GM18519 (cell line): ENCODE results near the gene GBF1.

ENCODE experiments used
- ATAC-seq: cut with Tn5 transposase; IDR thresholded peaks from one replicate; pipeline ENCODE4 v1.9.1; 2021; ENCODE audit warnings: mild to moderate bottlenecking, moderate library complexity; ENCODE audit not compliant: unreplicated experiment, low FRiP score

Gene GBF1

DNA sequence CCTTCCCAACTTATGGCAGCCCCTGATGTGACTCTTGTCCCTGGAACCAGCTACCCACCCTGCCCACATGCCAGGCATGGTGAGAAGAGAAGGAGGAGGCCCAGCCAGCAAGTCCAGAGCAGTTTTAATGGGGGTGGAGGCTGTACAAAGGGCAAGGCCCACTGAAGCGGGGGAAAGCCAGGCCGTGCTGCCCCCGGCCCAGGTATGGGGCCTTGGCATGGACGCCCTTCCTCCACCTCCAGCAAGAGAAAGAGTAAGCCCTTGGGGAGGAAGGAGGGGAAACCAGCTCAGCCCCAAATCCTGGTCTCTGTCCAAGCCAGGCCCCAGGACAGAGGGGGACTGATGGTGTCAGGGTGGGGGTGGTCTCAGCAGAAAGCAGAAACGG lies 157.2 kb downstream of the GBF1 start:
- no peak for ATAC-seq

DNA sequence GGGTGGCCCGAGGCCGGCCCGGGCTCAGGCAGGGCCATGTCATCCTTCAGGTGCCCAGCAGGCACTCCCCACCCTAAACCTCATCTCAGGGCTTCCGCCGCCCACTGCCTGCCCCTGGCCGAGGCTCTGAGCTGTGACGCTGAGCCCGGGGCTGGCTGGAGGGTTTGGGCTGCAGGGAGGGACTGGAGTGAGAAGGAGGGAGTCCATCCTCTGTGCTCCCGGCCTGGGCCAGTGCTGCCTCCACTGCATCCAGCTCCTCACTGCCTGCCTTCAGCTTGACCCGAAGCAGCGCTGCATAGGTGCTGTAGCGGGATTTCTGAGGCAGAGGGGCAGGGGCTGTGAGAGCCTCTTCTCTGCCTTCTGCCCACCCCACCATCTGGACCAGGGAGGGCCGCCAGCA lies 157.8 kb downstream of the GBF1 start:
- ATAC-seq: no peak

DNA sequence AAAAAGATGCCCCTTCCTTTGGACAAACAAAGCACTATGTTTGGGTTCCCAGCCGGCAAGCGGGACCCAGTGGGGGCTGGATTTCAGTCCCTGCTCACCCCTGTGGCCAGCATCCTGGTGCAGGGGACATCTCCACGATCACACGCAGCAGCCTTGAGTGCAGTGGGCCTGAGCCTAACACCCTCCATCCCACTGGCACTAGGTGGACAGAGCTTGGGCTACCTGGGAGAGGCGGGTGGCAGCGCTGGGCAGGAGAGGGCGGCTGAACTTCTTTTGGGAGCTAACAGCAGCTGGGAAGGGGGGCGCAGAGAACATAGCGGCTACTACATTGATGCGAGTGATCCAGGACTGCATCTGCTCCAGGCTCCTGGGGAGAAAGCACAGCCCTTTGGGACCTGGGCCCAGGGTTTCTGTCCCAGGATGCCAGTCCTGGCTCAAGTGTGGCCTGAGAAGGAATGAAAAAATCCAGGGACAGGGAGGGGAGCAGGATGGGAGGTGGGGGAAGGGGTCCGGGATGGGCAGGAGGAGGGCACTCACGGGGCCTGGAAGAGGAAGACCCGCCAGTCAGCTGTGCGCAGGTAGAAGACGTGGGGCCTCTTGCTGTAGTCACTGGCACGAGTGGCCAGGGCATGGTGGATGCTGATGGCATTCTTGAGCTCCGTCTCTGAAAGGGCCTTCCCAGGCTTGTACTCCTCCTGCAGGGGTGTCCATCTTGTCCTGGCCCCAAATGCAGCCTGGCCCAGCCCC lies 159.2 kb downstream of the GBF1 start:
- ATAC-seq: no peak

DNA sequence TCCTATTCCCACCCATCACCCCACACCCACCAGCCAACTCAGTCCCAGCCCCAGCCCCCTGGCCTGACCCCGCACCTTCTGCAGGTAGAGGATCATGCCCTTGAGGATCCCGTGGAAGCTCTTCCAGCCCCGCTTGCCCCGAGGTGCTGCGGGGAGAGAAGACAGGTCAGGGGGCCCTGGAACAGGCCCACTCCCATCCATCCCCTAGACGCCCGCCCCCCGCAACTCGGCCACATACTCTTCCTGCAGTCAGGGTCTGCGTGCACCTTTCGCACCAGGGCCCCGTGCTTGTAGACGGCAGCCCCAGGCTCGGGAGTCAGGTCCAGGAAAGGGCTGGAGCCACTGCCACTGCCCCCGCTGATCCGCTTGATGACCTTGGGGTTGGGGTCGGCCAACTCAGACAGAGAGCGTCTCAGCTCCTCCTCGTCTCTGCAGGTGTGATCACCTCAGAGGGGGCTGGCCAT lies 159.8 kb downstream of the GBF1 start:
- ATAC-seq: no peak

DNA sequence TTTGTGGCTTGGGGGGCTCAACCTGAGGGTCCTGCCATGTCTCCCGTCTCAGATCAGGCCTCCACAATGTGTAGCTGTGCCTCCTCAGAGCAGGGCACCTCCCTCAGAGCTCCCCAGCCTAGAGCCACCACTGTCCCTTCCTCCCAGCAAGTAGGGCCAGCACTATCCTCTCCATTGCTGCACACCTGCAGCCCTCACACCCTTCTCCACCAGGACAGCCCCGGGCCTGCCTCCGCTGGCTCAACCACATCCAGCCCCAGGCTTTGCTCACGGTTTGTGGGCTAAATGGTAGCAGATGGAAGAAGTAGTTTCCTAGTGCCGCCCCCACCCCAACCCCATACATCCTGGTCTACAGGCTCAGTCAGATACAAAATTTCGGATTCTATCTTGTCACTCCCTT lies 160.3 kb downstream of the GBF1 start:
- ATAC-seq: no peak

DNA sequence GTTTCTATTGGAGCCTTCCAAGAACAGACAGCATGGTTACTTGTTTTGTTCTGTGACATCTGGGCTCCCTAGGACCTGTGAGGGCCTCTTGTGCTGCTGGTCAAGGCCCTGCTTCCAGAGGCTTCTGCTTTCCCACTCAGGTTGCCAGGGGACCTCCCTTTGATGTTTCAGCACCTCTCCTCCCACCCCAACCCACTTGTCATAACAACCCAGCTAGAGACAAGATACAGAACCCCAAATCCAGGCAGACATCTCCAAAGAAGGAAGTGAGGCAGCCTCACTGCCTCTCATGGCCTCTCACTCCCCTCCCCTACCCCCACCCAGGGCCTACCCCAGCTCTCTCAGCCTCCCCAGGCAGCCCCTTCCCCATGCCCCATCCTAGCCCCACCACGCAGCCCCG lies 161.5 kb downstream of the GBF1 start:
- ATAC-seq: no peak

DNA sequence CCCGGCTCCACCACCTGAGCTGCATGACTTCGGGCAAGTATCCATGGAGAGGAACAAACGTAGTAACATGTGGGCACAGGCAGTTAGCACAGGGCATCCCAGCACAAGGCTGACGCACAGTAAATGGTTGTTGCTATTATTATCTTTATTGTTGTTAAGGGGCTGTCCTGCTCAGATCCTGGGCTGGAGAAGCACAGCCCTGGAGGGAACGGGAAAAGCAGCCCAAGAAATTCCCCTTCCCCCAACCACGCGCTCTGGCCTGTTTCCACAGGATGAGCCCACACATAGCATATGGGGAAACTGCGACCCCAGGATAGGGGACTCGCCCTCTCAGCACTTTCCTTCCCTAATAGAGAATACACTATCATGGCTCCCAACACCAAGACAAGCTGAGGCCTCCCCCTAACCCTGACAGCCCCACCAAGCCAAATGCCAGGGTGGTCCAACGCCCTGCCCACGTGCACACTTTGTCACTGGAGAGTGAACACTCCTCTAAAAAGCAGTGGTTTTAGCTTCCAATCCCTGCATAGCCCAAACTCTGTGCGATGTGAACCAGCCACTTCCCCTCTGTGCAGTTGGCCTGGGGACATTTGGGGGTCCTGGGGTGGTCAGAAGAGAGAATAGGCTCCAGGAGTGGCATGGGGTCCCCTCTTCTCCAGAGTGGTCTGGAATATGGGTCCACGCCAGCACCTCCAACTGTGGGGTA lies 162.2 kb downstream of the GBF1 start:
- ATAC-seq: no peak

DNA sequence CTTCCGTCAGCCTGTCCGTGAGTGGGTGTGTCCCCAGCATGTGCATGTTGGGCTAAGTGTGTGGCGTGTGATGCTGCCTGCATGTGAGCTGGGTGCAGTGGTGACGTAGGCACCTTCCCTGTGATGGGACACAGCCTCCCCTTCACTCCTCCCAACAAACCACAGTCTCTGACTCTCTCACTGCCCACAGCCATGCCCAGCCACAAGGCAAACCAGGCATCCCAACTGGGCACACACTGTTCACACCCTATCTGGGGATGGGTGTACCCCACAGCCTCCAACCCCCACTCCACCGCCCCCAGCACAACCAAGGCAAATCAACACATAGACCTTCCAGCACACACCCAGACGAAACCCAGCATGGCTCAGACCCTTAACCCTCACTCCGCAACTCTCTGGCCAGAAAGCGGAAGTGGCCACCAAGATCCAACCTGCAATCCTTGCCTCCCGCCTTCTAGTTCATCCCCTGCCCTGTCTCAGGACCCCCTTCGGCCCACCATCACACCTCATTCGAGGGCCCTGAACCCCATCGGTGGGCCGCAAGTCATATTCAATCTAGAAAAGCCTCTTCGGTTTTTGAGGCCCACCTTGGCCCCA lies 162.9 kb downstream of the GBF1 start:
- ATAC-seq: no peak

DNA sequence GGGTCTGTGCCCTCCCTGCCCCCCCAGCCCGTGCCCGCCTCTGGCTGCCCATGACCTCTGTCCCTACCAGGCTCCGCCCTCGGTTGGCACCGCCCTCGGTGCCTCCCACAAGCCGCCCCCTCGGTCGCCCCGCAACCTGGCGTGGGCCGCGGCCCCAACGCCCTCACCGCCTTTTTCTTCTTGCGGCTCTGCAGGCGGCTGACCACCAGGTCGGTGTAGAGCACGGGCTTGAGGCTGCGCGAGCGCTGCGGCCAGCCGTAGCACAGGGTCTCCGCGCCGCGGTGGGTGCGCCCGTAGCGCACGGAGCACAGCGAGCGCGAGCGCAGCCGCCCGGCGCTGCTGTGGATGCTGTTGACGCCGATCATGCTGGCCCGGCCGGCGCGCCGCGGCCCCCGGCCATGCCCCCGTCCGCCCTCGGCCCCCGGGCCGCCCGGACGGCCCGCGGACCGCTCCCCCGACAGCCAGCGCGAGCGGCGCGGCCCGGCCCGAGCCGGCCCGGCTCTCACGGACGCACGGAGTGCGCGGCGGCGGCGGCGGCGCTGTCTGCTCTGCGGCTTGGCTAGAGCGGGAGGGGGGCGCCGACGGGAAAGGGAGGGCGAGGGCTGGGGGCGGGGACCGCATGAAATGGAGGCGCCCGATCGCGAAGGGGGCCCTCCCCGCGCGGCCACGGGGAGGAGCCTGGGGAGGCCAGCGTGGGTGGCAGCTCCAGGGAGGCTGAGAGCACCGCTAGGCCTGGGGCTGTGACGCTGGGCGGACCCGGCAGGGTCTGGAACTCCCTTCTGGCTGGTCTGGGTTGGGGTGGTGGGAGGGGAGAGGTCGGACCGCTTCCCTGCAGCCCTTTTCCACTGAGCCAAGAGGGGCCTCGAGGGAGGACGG lies 163.6 kb downstream of the GBF1 start:
- no peak for ATAC-seq

DNA sequence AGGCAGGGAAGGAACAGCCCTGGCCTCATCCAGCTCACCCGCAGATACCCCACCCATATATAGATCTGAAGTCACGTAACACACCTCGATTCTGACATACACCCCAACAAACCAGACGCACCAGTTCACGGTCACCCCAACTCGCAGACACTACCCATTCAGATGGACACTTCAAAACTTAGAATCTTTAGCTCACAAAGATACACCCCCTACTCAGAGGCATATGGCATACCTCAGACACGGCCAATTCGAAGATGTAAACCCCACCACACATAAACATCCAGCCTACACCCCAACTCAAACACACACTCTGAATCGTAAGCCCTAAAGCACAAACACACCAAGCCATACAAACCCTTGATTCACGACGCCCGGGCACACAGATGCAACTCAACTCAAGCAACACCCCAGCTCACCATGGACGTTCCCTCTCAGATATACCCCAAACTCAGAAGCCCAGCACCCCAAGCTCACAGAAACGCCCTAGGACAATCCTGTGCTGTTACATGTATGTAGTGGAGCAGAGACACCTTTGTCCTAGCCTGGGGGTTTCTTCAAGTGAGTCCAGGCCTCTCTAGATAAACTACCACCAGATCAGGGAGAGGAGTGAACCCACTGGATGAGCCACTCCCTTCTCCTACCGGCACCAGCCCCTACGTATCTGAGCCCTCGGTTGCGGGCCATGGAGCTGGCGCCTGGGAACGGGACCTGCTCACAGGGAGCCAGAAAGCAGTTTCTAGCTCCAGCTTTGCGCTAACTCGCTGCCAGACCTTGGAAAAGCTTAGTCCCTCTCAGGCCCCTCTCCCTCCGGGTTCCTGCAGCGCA lies 164.5 kb downstream of the GBF1 start:
- no peak for ATAC-seq

DNA sequence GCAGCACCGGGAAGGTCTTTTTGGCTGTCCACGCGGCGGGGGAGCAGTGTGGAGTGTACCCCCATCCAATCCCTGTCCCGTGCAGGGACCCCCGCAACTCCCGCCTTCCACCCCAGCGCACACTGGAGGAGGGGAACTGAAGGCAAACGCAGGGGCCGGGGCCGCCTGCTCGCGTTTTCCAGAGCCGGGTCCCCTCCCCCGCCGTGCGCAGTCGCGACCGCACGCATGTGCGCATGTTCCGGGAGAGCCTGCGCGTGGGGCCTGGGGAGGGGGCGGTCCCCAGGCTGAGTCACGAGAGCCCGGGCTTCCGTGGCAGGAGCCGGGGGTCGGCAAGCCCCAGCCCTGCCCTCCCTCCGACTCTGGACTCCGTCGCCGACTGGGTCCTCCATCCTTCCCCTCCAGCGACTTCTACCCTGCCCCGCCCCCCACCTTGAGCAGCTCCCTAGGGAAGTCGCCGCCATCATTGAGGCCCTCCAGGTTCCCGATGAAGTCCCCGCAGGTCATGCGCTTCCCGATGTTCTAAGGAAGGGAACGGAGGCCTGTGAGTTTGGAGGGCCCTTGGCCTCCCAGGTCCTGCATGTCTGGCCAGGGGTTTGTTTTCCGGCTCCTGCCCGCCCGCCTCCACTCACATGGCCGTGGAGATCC lies 165.2 kb downstream of the GBF1 start:
- ATAC-seq: no peak

DNA sequence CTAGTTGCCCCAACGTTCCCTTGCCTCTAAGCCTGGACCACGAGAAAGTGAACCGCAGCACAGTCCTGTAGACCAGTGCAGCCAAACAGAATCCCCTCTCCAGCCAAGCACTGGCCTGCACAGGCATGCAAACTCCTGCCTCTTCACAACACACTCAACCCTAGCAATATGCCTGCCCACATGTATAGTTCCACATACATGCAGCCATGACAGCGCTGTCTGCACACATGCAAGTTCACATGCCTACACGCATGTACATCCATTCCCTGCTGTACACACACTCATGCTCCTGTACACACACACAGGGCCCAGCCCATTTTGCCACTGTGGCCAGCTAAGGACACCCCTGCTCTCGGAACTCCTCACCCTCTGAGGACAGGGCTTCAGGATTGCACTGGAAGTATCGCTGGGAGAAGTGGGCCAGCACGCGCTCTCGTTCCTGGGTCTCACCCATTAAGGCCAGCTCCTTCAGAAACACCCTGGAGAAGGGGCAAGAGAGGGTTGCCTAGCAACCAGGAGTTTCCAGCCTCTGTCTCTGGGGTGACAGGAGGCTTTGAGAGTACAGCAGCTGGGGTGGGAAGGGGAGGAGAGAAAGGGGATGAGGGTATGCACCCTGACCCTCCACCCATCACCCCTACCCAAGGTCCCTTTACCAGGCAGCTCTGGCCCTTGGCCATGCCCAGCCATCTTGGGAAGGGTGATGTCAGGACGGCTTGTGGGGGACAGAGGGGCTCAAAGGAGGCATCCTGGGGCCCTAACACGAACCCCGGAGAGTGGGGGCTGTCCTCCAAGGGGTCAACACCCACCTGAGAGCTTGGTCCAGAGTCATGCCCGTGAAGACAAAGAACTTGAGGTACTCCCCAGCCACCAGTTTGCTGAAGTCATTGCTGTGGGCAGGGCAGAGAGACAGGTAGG lies 166.3 kb downstream of the GBF1 start:
- no peak for ATAC-seq

DNA sequence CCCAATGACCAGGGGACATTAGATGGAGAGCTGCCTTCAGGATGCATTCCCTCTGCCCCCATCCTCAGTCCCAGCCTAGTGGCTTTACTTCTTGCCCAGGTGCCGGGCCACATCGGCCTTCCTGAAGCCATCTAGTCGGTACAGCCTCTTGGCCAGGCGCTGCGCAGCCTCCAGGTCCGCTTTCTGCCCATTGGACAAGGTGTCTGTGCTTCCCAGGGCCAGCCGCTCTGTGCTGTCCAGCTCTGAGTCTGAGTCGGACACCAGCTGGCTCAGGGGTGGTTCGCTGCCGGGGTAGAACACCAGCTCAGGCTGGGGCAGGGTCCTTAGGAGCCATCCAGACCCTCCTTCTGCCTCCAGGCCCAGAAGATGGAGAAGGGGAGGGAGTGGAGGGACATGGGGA lies 167.0 kb downstream of the GBF1 start:
- no peak for ATAC-seq

DNA sequence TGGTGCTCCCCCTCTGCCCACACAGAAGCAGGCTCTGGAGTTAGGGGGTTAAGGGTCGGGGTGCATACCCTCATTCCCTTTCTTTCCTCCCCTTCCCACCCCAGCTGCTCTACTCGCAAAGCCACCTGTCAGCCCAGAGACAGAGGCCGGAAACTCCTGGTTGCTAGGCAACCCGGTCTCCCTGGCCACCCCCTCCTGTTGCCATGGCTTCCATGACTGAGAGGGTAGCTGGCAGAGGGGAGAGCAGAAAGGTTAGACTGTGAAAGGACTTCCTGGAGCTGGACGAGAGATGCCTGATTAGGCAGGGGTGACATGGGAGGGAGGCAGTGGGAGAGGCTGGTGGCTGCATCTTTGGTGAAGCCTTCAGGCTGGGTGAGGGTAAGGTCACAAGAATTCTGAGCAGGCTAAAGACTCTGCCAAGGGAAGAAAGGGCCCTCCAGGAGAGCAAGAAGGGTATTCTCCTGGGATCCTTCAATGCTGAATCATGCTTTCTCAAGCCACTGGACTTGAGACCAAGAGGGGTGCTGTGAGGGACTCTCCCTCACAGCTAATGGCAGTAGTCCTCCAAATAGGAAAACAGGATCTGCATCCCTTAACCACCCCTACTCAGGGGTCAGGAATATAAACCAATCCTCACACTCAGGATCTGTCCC lies 167.8 kb downstream of the GBF1 start:
- ATAC-seq: no peak

DNA sequence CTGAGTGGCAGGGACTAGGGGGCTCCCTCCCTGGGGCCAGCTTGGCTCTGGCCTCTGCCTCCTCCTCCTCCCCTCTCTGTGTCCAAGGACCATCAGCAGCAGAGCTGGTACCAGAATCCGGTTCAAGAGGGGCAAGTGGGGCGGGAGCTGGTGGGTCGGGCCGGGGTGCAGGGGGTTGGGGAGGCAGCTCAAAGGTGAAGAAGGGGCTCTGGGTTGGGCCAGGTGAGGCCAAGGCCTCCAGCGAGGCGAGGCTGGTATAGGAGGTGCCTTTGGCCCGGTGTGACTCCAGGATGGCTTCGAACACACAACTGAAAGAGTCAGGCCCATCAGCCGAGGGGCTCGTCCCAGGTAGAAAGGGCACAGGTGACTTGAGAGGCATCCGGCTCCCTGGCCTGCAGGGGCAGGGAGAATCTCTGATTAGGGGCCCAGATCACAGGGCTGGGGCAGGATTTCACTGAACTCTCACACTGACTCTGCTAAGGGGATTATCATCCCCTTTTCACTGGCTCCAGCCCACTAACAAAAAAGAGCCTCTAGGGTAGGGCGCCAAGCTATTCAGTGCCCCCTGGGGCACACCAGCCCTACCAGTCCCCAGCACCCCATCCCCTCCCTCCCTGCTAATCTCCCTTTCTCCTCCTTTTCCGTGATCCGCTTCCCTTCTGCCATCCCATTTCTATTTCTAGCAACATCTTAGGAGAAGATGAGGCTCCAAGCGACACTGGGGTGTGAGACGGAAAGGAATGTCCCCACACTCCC lies 168.7 kb downstream of the GBF1 start:
- no peak for ATAC-seq

DNA sequence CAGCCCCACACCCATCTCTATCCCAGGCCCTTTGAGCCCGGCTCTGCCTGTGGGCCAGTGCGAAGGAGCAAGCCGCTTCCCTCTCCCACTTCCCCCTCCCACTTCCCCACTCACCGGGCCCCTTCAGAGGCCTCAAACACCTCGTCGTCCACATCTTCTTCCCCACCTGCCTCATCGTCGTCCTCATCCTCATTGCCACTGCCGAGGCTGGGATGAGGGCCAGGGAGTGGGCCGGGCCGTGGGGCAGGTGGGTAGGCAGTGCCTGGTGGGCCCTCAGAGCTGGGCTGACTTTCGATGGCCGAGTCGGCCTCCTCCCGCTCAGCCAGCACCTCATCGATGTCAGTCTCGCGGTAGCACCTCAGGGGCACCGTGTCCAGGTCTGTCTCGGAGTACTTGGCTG lies 169.4 kb downstream of the GBF1 start:
- ATAC-seq: no peak

DNA sequence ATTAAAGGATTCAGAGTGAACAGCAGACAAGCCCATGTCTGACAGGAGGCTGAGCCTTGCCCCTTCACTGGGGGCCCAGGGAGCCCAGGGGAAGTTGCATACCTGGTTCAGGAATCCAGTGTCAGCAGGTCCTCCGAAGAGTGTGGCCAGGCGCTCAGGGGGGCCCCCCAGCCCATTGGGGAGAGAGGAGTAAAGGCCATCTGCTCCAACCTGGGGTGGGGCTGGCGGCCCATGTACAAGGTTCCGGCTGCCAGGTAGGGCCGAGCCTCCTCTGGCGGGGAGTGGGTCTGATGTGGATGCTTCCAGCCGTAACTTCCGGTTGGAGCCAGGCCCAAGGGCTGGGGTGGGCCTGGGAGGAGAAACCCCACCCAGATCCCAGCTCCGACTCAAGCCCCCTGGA lies 171.0 kb downstream of the GBF1 start:
- ATAC-seq: no peak
